Upper lobe of left lung (tissue), 4 donors: ENCODE results near the gene GALNT11.

Experiments
- POLR2A ChIP-seq, 4 donors: fragments of 450-650 bp; IDR thresholded peaks; one replicate each; pipeline ENCODE4 v1.5.1; 2016 to 2017; ENCODE audit warnings: antibody characterized with exemption in 4 of 4, mild to moderate bottlenecking in 2 of 4
- POLR2AphosphoS5 ChIP-seq, 2 donors: sonication (generic); formaldehyde crosslinking; IDR thresholded peaks; one replicate each; pipeline ENCODE4 v1.5.1; 2017; ENCODE audit warnings: antibody characterized with exemption in 2 of 2
- TF ChIP-seq, protein P1 (sequence below), 6 experiments: fragments of 450-650 bp in 4 of 6; fragments of 200-600 bp in 2 of 6; sonication (generic) in 2 of 6; IDR thresholded peaks; one replicate each; pipeline ENCODE4 v1.5.1; 2016 to 2019; ENCODE audit warnings: antibody characterized with exemption in 6 of 6

GRCh38 chr7:152054367-152055230, 29.1 kb downstream of the GALNT11 start:
- TF ChIP-seq, protein P1, sequence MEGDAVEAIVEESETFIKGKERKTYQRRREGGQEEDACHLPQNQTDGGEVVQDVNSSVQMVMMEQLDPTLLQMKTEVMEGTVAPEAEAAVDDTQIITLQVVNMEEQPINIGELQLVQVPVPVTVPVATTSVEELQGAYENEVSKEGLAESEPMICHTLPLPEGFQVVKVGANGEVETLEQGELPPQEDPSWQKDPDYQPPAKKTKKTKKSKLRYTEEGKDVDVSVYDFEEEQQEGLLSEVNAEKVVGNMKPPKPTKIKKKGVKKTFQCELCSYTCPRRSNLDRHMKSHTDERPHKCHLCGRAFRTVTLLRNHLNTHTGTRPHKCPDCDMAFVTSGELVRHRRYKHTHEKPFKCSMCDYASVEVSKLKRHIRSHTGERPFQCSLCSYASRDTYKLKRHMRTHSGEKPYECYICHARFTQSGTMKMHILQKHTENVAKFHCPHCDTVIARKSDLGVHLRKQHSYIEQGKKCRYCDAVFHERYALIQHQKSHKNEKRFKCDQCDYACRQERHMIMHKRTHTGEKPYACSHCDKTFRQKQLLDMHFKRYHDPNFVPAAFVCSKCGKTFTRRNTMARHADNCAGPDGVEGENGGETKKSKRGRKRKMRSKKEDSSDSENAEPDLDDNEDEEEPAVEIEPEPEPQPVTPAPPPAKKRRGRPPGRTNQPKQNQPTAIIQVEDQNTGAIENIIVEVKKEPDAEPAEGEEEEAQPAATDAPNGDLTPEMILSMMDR (IDR thresholded peaks at IDR 0.05), result no peak
- TF ChIP-seq POLR2AphosphoS5 (IDR thresholded peaks at IDR 0.05), result no peak
- no peak for TF ChIP-seq POLR2A (IDR thresholded peaks at IDR 0.05)
